GM10847 (cell line): Measurements from ENCODE around the gene XAGE3.
"Not testable (repeated sequence)": the region's sequence is repeated elsewhere in the genome, so short reads cannot be mapped to it uniquely, and the experiment has no call there.

Experiments used
- POLR2A ChIP-seq: IDR thresholded peaks from 2 replicates; pipeline ENCODE4 v1.6.1; 2011; ENCODE audit not compliant: insufficient read length; ENCODE audit errors: extremely low read depth

The XAGE3 gene, protein sequence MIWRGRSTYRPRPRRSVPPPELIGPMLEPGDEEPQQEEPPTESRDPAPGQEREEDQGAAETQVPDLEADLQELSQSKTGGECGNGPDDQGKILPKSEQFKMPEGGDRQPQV

DNA sequence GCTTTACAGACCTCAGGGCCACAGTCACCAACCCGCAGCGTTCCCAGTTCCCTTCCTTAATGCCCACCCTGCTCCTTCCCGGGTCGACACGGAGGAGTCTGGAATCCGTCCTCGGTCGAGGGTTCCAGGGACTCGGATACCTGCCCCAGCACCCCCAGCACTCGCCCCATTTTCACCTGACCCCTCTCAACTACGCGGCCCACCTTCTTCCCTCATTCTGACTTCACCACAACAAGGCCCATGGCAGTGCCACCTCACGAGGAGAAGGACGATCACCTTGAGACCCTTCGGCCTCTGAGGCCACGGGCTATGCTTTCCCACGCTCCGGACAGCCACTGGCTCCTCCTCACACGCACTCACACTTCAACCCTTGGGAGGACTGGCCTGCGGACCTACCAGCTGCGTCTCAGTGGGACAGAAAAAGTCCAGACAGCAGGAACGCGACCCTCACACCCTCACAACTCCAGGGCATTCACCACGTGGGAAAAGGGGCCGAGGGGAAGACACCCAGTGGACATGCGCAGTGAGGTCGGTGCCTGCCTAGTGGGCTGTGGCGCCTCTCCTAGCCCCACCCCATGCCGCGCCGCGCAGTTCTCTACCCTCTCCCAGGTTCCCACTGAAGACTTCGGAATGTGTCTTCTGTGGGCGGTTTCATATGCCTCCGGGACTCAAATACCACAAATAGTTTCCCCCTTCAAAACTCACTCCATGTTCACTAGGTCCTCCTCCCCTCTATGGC is at the start of gene XAGE3:
TSS of gene XAGE3 (minus strand) at position 474 of the 739 bp plus-strand sequence. CDS start 950 bp downstream, outside the sequence.
- TF ChIP-seq POLR2A = no peak

DNA sequence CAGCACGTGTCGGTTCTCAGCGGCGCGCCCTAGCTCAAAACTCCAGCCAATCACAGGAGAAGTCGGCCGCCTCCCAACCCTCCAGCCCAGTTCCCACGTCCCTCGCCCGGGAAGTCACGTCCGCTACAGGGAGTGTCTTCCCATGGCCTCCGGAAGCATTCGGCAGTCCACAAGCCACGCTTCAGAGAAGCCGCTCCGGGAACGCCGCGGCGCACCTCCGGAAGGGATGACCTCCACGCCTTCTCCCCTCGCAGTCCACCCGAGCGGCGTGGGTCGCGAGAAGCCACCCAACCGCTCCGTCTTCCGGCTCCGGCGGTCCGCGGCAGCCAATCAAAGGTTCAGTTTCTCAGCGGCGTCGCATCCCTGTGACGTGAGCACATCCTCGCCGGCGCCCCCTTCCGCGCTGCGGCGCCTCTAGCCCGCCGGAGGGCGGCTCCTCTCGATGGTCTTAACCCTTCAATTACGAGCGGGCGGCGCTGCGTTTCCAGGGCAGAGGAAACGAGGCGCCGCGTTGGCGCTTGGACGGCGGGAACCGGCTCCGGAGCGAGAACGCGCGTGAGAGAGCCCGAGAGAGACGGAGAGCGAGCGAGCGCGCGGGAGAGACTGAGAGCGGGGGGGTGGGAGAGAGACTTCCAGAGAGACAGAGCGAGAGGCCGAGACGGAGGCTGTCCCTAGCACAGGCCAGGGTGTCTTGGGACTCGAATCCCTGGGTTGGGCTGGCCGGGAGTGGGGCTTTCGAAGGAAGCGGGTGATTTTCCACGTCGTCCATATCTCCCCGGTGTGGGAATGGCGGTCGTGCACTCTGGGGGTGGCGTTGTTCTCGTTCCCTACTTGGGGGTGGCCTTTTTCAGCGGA is 29.2 kb upstream of the XAGE3 start, which contains the start of gene FAM156B:
TSS of gene FAM156B (plus strand) at position 476 of the 855 bp plus-strand sequence. CDS start 9,896 bp downstream, outside the sequence.
- TF ChIP-seq POLR2A = not testable (repeated sequence)

DNA sequence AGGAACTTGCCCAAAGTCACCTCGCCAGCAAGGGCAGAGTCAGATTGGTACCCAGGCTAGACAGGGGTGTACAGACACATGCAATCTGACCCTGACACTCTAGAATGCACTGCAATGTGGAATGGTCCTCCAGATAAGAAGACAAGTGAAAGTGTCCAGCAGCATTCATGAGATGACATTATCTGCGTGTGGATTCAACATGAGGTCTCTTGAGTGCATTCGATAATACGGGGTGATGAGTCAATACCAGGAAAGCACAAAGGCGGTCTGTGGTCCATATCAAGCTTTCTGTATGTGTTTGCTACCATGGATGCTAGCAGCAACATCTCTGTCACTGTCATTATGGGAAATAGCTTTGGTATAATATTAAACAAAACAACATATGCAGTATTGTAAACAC is 6.8 kb upstream of the XAGE3 start:
- TF ChIP-seq POLR2A = no peak

DNA sequence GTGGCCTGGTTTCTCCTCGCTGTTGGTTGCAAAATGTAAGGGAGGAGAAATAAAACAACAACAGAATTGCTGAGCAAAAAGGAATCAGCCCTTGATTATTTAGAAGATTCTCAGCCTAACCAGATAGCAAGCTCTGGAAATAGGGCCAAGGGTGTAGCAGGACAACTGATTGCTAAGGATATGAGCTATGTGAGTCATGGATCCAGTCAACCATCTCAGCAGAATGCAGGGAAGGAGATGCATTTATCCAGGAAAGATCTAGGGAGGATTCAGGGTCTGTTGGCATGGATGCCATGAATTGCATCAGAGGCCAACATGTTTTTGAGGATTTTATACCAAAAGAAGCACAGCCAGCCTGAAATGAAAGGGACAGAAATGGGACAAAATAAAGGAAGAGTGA is 2.2 kb upstream of the XAGE3 start:
- TF ChIP-seq POLR2A = no peak

DNA sequence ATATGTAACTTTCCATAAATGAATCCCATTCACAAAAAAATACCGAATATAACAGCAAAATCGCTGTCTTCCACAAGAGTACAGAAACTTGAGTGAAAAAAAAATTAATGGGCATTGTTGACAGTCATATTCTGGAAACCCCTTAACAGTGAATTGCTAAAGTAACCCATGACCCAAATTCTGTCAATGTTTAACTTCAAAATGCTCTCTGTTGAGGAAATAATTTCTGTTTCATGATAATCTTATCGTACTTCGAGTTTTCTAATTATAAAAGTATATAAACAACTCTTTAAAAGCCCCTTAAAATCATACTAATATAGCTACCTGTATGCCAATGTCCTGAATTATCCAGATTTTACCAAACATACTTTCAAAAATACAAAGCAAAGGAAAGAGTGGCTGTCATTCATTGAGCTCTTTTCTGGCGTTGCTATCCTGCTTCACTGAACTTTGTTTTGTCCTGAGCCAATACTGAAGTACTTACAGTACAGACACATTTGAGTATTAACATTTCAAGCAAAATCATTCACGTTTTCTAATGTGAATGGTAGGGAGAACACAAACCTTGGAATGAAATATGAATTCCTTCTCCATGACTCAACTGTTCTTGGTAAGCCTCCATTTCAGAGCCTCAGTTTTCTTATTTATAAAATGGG is 2.4 kb downstream of the XAGE3 start:
- no peak for TF ChIP-seq POLR2A

DNA sequence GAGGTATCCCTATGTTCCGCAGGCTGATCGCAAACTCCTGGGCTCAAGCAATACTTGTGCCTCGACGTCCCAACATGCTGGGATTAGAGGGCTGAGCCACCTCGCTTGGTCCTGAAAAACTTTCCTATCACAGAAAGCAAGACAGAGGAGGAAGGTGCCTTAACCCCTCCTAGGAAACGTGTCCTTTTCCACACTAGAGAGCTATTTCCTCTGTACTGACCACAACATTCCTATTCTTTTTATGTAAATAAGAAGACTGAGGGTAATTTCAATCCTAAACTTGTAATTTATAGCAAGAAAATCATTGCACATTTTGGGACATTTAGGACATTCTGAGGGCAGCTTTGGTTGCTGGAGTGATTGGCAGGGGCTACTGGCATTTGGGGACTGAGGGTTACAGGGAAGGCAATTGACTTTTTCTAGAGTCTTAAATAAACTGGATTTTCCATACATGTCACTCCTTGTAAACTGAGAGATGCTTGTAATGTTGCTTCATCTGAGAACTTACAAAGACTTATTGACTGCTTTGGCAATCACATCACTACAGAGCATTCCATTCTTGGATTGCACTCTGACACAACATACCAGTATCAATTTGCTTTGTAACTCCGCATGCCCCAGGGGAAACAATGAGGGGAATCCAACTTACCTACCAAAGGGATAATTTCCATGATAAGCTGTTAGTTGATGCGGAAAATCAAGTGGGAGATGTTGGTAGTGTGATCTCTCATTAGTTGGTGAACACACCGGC is 15.6 kb downstream of the XAGE3 start:
- TF ChIP-seq POLR2A = no peak

DNA sequence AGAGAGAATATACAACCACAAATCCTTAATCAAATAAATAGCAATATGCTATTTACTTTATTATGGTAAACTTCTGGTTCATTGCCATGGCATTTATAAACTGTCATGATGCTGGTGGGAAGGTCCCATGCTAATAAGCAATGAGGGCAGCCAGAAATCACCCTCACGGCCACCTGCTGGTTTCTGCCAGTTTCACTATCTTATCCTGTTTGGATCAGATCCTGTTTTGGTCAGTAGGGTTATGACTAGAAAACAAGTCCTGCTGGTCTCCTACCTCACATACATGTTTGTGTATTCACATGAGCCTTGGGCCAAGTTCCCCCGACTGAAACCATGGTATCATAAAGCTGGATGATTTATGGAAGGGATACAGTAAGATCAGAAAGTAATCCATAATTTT is 28.7 kb downstream of the XAGE3 start:
- no peak for TF ChIP-seq POLR2A

DNA sequence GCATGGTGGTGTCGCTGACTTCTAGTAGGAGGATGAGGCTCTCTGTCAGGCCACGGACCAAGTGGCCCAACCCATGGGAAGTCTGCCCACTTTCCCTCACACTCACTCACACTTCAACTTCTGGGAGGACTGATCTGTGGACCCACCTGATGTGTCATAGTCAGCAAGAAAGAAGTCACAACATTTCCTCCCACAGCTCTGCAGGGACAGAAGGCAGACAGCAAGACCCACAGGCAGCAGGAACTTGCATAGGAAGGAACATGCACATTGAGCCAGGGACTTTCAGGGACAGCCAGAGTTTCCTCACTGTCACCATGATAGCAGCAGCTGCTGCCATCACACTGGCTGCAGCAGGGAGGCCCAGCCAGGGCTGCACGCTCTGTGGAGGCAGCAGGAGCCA is 37.3 kb downstream of the XAGE3 start:
- TF ChIP-seq POLR2A = no peak

DNA sequence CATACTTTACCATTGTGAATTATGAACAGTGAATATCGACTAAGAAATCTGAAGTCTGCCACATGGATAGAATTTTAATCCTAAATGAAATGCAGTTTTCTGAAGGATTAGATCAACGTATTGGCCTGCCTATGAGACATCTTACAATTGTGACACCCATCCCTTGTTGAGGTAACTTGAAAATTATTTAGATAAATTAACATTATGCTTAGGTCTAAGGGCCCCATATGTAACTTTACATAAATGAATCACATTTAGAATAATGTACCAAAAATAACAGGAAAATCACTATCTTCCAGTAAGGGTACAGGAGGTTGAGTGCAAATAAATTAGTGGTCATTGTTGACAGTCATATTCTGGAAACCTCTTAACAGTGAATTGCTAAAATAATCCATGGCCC is 43.3 kb downstream of the XAGE3 start:
- TF ChIP-seq POLR2A = no peak

DNA sequence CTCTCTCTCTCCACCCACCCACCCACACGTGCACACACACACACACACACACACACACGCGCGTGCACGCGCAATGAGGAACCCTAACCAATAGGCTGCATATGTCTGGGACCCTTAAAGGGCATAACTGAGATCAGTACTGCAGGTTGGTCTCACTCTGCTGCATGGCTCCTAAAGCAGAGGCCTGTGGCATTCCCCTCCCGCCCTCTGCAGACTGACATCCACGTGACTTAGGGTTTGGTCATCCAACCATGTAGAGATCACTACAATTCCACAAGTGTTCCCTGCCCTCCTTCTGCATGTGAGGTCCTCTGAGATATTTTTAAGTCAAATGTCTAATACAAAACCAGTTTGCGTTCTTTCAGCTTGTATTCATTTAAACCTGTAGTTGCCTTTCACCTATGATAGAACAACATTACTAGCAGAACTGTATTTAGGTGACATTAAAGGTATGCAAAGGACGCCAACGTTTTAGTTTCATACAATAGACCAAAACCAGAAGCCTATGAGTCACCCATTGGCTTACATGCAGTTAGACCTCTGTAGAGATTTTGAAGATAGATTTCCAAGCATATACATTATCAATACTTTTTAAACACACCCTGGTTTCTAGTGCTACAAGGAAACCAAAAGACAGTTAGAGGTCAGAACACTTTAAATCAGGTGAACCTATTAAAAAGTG is 46.7 kb downstream of the XAGE3 start:
- no peak for TF ChIP-seq POLR2A

DNA sequence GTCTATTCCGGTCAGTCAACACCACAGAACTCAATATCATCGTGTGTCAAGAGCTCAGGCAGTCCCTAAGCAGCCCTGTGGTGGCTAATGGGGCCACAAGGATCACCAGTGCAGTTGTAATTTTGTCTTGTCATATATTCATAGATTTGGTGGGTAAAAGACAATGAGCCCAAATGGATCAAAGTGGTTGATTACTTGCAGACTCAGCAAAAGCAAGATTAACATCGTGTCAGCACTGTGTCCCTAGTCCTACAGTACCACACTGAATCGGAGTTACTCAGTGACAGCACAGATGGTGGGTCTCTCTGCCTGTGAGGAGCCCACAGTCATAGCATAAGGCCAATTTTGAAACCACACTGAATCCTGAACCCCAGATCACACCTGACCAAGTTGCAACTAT is 48.1 kb downstream of the XAGE3 start:
- no peak for TF ChIP-seq POLR2A
